Measurements from ENCODE around the gene MYO3B.

DNA sequence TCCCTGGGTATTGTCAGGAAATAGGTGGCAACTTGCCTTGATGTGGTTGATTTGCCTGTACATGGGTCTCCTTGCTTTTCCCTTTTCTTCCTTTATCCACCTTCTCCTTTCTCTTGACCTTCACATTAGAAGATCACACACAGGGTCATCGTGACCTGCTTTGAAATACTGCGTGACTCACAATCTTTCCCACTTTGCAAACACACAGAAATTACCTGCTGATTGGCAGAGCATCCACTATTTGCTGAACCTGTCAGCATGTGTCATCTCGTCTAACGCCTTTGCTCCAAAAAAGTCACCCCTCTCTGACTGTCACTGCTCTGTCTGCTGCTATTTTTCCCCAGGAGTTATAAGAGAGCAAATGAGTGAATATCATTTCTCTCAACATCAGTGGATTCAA, 60.8 kb downstream of the MYO3B start:
- TF ChIP-seq CTCF (IDR thresholded peaks at IDR 0.05) (no peak), POLR2A (IDR thresholded peaks at IDR 0.05) (no peak), EP300 (IDR thresholded peaks at IDR 0.05) (no peak), POLR2AphosphoS5 (IDR thresholded peaks at IDR 0.05) (no peak)

Data from sigmoid colon (tissue), 4 donors.